ENCODE data around the gene KAT2A. TPM values are rescaled to one million over a fixed set of nuclear protein-coding genes. Genes with fewer than 3 reads are reported as not detected.

The KAT2A gene
- polyA plus RNA-seq, 1 donor (not counting 4 experiments of a cell fraction or from before 2014, with no cell fraction given) = 28.2 TPM

GRCh38 chr17:42163696-42164407, 42.7 kb upstream of the KAT2A start:
- TF ChIP-seq EZH2 (IDR thresholded peaks at IDR 0.05; ENCODE audit: low read length) (no peak), CTCF (optimal IDR thresholded peaks at IDR 0.05 in 1 of 3, IDR thresholded peaks at IDR 0.05 in 1 of 3, conservative IDR thresholded peaks at IDR 0.05 in 1 of 3; ENCODE audit: extremely low read depth in 1 of 3, insufficient read depth in 2 of 3, low read length in 3 of 3) (no peak)
- no peak for FAIRE-seq
- Histone ChIP-seq H3K27me3 (ENCODE audit: control insufficient read depth, extremely low read depth, insufficient read depth, low read length) (no peaks in the 10 kb centered on the region), H3K36me3 (ENCODE audit: control insufficient read depth in 2 of 2, extremely low read depth in 1 of 2, insufficient read depth in 2 of 2, low read length in 2 of 2) (no peaks in the 10 kb centered on the region), H3K4me2 (ENCODE audit: control insufficient read depth, extremely low read depth, insufficient read depth, low read depth, low read length) (no peak overlapping the region), H3K4me1 (ENCODE audit: control insufficient read depth, extremely low read depth, insufficient read depth, low read length) (peaks cover 3% of the 10 kb centered on the region), H3K9me3 (ENCODE audit: control insufficient read depth, low read depth, low read length) (no peaks in the 10 kb centered on the region), H3K4me3 (ENCODE audit: control insufficient read depth in 2 of 3, extremely low read depth in 1 of 3, insufficient read depth in 2 of 3, low read depth in 1 of 3, low read length in 3 of 3) (no peak overlapping the region), H3K9ac (ENCODE audit: control insufficient read depth, extremely low read depth, insufficient read depth, low read length) (no peak overlapping the region), H4K20me1 (ENCODE audit: control insufficient read depth, extremely low read depth, insufficient read depth, low read length) (no peaks in the 10 kb centered on the region), H3K27ac (ENCODE audit: control insufficient read depth, insufficient read depth, low read length) (no peak overlapping the region), H3K79me2 (ENCODE audit: control insufficient read depth, insufficient read depth, low read length) (no peaks in the 10 kb centered on the region), H2AFZ (ENCODE audit: control insufficient read depth, low read length) (no peak overlapping the region), H3K9me1 (ENCODE audit: control insufficient read depth, extremely low read depth, insufficient read depth, low read length) (no peaks in the 10 kb centered on the region)
- DNase-seq (ENCODE audit: low read depth, low spot score) = no peak
- dilution Hi-C loops (cut with MboI; ENCODE audit: extremely low pct_ligation_motif_present, low sequenced_read_pairs) = no loop called here

GRCh38 chr17:42163113-42163512, 41.9 kb upstream of the KAT2A start:
- peaks cover 3% of the 10 kb centered on the region for H3K4me1 ChIP-seq (ENCODE audit: control insufficient read depth, extremely low read depth, insufficient read depth, low read length)
- H3K27me3 ChIP-seq (ENCODE audit: control insufficient read depth, extremely low read depth, insufficient read depth, low read length) = no peaks in the 10 kb centered on the region
- H3K27ac ChIP-seq (ENCODE audit: control insufficient read depth, insufficient read depth, low read length) = no peak overlapping the region
- H3K36me3 ChIP-seq (ENCODE audit: control insufficient read depth in 2 of 2, extremely low read depth in 1 of 2, insufficient read depth in 2 of 2, low read length in 2 of 2) = no peaks in the 10 kb centered on the region
- H4K20me1 ChIP-seq (ENCODE audit: control insufficient read depth, extremely low read depth, insufficient read depth, low read length) = no peaks in the 10 kb centered on the region
- DNase-seq (ENCODE audit: low read depth, low spot score) (no peak), FAIRE-seq (no peak)
- H3K9ac ChIP-seq (ENCODE audit: control insufficient read depth, extremely low read depth, insufficient read depth, low read length) = no peak overlapping the region
- H3K79me2 ChIP-seq (ENCODE audit: control insufficient read depth, insufficient read depth, low read length) = no peaks in the 10 kb centered on the region
- H3K4me3 ChIP-seq (ENCODE audit: control insufficient read depth in 2 of 3, extremely low read depth in 1 of 3, insufficient read depth in 2 of 3, low read depth in 1 of 3, low read length in 3 of 3) = no peak overlapping the region
- H3K4me2 ChIP-seq (ENCODE audit: control insufficient read depth, extremely low read depth, insufficient read depth, low read depth, low read length) = no peak overlapping the region
- no peaks in the 10 kb centered on the region for H3K9me1 ChIP-seq (ENCODE audit: control insufficient read depth, extremely low read depth, insufficient read depth, low read length)
- no peak overlapping the region for H2AFZ ChIP-seq (ENCODE audit: control insufficient read depth, low read length)
- TF ChIP-seq EZH2 (IDR thresholded peaks at IDR 0.05; ENCODE audit: low read length) = no peak
- TF ChIP-seq CTCF (optimal IDR thresholded peaks at IDR 0.05 in 1 of 3, IDR thresholded peaks at IDR 0.05 in 1 of 3, conservative IDR thresholded peaks at IDR 0.05 in 1 of 3; ENCODE audit: extremely low read depth in 1 of 3, insufficient read depth in 2 of 3, low read length in 3 of 3) = peak; percentile 47 to 72 (median 58)
- dilution Hi-C loops (cut with MboI; ENCODE audit: extremely low pct_ligation_motif_present, low sequenced_read_pairs) = no loop called here
- H3K9me3 ChIP-seq (ENCODE audit: control insufficient read depth, low read depth, low read length) = no peaks in the 10 kb centered on the region

All from keratinocyte (primary cell).